Measurements from ENCODE around the gene CBFA2T3.

GRCh38 chr16:88924834-88925539 lies 52.0 kb downstream of the CBFA2T3 start:
- peak; percentile 39 for TF ChIP-seq CTCF (IDR thresholded peaks at IDR 0.05; ENCODE audit: low read depth, low read length)
- TF ChIP-seq EZH2phosphoT487 (IDR thresholded peaks at IDR 0.05; ENCODE audit: low read depth): no peak
